ENCODE data around the gene BBX.

The BBX gene

GRCh38 chr3:107668963-107669362, 146.2 kb downstream of the BBX start:
- DNase-seq (ENCODE audit: low read depth): no peak
- TF ChIP-seq CTCF (conservative IDR thresholded peaks at IDR 0.05; ENCODE audit: low read depth, low read length): no peak
- H3K4me3 ChIP-seq (ENCODE audit: low read length): no peak overlapping the region

GRCh38 chr3:107669669-107670068, 146.9 kb downstream of the BBX start:
- no peak for DNase-seq (ENCODE audit: low read depth)
- H3K4me3 ChIP-seq (ENCODE audit: low read length): no peak overlapping the region
- TF ChIP-seq CTCF (conservative IDR thresholded peaks at IDR 0.05; ENCODE audit: low read depth, low read length): no peak

- TF ChIP-seq CTCF (conservative IDR thresholded peaks at IDR 0.05; ENCODE audit: low read depth, low read length): no peak
Observed at GRCh38 chr3:107670986-107671385, 148.2 kb downstream of the BBX start.

GRCh38 chr3:107674371-107674770, 151.6 kb downstream of the BBX start:
- no peak for TF ChIP-seq CTCF (conservative IDR thresholded peaks at IDR 0.05; ENCODE audit: low read depth, low read length)
- DNase-seq (ENCODE audit: low read depth): no peak
- H3K4me3 ChIP-seq (ENCODE audit: low read length): no peak overlapping the region

More at GRCh38 chr3:107670986-107671385, 148.2 kb downstream of the BBX start:
- no peak overlapping the region for H3K4me3 ChIP-seq (ENCODE audit: low read length)
- DNase-seq (ENCODE audit: low read depth): no peak

DNA sequence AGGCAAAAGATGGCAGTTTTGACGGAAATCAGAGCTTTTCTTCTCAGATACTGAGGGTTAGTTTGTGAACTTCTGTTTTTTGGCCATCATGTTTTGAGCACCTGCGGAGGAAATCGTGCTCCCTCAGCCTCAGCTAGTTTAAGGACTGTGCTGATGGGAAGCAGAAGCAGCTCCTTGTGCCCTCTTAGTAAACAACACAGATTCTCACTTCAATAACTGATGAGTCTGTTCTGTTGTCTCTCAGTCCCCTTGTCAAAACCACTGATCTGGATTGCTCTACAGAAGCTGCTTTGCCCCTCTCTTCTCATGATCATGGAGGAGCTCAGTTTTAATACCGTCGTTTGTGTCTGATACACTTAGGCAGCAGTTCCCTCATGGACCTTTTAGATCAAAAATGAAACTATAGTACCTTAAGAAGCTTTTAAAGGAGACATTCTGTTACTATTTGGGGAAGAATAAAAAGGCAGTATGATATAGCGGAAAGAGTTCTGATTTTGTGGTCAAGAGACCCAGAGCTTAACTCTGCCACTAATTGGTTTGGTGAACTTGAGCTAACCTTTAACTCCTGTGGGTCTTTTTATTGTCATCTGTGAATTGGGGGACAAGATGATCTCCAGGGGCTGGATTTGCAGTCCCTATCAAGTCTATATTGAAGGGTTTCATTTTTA, 152.6 kb downstream of the BBX start:
- DNase-seq (ENCODE audit: low read depth): no peak
- H3K4me3 ChIP-seq (ENCODE audit: low read length): no peak overlapping the region
- TF ChIP-seq CTCF (conservative IDR thresholded peaks at IDR 0.05; ENCODE audit: low read depth, low read length): no peak

DNA sequence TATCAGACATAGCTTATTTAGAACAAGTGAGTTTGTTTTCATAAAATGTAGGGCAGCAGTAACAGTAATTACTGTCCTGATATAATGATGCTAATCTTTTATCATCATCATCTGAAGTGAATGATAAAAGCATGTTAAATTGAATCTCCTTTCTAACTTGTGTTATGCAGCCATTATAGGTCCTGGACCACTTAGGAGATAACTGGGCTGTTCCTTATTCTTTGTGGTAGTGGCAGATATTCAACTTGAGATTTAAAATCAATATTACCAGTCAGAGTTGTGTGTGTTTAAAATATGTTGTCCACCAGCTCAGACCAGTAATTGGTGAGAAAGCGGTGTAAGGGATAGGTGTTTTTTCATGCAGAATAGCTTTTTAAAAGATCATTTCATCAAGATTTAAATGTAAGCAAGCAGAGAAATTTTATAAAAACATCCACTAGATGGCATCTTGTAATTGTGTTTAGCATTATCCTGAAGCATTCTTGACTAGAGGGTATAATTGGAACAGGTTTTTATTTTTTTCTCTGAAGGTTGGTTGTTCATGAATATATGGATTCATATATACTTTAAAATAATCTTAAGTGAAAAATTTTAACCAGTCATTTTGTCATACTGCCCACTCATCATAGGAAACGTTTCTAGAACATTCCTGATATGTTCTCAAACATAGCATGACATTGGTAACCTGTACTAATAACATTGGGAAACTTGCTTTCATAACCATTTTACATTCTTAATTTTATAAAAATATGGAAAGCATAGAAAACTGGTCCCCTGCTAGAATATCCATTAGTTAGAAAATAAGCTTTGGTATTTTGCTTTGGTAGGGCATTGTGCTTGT, 153.9 kb downstream of the BBX start:
- peak; percentile 45 for TF ChIP-seq CTCF (conservative IDR thresholded peaks at IDR 0.05; ENCODE audit: low read depth, low read length)
- H3K4me3 ChIP-seq (ENCODE audit: low read length): no peak overlapping the region
- no peak for DNase-seq (ENCODE audit: low read depth)

DNA sequence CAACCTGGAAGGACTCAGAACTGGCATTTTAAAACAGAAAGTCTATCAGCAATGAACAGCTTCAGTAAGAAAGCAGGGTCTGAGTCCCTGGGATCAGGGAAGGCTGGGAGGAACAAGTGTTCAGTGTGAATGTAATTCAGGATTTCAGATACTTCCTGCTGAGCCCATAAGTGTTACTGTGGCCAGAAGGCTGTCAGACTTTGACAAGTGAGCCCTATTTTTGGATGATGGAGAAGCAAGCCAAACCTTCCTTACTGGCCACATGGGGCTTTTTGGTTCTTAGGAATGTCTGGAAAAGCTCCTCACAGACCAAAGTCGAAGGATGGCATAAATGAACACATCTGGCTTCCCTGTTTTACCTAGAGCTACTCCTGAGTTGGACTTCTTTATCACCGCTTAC, 157.2 kb downstream of the BBX start:
- TF ChIP-seq CTCF (conservative IDR thresholded peaks at IDR 0.05; ENCODE audit: low read depth, low read length): no peak
- H3K4me3 ChIP-seq (ENCODE audit: low read length): no peak overlapping the region
- DNase-seq (ENCODE audit: low read depth): no peak
